Fibroblast of peridontal ligament (primary cell): ENCODE results near the gene MATCAP1.
A peak's percentile ranks its signal among the peaks of the same experiment; 100 is the strongest.

ENCODE experiments used
- DNase-seq: peaks from one replicate; pipeline ENCODE4 v3.0.0-alpha.2; 2010; ENCODE audit errors: extremely low read depth

Gene MATCAP1

GRCh38 chr16:67208154-67208896, 24.6 kb upstream of the MATCAP1 start:
- no peak for DNase-seq

DNA sequence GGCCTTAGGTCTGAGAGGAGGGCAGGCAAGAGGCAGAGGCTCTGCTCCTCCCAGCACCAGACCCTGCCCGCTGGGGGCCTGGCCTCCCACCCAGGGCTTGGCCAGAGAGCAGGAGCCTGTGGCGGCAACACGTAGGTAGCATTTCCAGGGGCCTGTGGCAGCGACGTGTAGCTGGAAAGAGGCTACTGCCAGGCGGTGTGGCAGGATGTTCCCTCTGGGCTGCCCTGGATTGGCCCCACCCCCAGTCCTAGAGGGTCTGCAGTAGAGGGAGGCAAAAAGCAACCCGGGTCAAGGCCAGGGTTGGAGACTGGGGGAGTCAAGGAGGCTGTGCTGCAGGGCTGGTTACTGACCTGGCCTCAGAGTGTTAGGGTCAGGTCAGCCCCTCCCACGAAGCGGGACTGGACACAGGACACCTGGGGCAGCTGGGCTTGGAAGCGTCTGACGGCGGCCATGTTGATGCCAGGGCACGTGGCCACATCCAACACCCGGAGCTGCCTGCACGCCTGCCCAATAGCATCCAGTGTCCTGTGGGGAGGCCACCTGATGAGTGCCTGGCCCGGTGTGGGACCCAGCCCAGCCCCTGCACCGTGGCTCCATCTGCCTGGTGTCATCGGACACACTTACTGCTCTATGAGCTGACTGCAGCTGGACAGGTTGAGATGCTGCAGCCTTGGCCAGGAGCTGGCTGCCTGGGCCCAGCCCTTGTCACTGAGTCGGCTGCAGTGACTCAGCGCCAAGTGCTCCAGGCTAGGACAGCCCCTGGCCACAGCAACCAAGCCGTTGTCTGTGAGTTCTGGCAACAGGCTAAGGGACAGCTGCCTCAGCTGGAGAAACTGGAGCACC, 23.7 kb upstream of the MATCAP1 start:
- DNase-seq, result no peak

GRCh38 chr16:67206838-67207248, 23.1 kb upstream of the MATCAP1 start:
- no peak for DNase-seq

DNA sequence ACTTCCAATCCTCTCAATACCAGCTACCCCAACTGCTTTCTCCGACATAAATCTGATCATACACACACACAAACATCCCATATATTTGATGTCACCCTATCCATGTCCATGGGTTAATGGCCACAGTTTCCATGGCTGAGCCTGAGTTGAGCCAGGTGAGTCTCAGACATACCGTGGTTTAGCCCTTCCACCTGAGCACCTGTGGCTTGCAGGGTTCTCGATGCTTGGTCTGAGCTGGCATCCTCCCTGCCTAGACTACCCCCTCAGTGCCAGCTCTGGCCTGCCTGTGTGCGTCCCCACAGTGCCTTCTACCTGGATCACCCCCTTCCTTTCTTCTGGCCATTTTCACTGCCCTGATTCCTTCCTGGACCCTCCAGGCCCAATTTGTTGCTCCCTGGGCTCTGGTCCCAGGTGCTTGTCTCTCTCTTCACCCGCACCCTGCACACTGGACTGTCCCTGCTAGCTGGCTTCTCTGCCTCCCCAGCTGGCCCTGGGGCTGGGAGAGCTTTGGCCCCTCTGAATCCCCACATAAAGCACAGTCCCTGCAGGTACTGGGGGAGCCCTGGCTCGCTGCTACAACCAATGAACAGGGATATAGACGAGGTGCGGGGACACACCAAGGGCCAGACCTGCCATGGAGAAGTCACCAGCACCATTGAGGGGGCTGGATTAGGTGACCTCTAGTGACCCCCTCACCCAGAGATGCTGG, 22.5 kb upstream of the MATCAP1 start:
- no peak for DNase-seq

DNA sequence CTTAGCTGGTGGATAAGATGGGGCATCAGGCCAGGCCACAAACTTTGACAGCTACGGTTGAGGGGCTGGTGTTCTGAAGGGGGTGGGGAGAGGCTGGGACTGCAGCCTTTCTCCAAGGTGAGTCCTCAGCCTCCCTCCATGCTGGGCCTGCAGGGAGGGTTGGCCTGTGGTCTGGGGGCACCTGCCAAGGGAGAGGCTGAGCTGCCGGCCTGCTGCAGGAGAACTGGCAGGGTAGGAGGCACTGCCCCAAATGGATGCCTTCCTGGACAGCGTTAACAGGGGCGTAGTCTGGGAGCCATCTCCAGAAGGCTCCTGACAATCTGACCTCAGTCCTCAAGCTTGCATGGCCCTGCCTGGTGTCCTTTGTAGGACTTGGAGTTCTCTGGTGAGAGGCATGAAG, 20.3 kb upstream of the MATCAP1 start:
- no peak for DNase-seq

DNA sequence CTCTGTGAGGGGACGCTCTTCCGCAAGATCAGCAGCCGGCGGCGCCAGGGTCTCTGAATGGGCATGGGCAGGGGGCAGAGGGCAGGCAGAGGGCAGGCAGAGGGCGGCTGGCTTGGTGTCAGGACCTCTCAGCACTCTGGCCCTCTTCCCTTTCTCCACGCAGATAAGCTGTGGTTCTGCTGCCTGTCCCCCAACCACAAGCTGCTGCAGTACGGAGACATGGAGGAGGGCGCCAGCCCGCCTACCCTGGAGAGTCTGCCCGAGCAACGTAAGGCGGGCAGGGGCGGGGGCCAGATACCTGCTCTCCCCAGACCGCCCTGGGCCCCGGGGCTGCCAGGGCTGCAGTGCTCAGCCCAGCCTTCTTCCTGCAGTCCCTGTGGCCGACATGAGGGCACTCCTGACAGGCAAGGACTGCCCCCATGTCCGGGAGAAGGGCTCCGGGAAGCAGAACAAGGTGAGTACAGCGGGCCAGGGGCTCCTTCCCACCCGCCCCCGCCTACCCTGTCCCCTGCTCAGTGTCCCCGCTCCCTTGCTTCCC, 19.3 kb upstream of the MATCAP1 start:
- no peak for DNase-seq

DNA sequence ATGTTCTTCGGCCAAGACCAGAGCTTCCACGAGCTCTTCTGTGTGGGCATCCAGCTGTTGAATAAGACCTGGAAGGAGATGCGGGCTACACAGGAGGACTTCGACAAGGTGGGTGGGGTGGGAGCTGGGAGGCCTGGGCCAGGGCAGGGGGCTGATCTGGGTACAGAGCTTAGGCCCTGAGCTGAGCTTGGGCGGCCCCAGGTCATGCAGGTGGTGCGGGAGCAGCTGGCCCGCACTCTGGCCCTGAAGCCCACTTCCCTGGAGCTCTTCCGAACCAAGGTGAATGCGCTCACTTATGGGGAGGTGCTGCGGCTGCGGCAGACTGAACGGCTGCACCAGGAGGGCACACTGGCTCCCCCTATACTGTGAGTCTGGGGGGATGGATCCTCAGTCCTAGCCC, 18.7 kb upstream of the MATCAP1 start:
- no peak for DNase-seq

DNA sequence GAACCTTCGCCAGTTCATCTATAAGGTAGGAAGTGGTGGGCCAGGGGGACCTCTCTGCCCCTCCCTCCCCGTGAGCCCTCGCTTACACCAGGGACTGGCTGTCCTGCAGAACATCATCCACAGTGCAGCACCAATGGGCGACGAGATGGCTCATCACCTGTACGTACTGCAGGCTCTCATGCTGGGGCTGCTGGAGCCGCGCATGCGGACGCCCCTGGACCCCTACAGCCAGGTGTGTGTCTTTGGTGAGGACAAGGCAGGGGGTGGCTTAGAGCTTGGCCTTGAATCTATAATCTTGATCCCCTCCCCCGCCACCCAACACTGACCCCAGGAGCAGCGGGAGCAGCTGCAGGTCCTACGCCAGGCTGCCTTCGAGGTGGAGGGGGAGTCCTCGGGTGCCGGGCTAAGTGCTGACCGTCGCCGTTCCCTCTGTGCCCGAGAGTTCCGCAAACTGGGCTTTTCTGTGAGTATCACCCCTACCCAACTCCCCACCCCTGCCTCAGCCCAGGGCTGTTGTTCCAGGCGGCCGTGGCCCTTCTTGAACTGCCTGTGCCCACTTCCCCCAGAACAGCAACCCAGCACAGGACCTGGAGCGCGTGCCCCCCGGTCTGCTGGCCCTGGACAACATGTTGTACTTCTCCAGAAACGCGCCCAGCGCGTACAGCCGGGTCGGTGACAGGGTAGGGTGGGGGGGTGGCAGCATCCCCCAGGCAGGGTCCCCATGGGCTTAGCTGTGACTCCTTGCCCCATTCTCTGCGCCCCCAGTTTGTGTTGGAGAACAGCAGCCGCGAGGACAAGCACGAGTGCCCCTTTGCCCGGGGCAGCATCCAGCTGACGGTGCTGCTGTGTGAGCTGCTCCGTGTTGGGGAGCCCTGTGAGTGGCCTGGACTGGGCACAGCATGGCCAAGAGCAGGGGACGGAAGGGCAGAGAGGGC, 17.9 kb upstream of the MATCAP1 start:
- no peak for DNase-seq

DNA sequence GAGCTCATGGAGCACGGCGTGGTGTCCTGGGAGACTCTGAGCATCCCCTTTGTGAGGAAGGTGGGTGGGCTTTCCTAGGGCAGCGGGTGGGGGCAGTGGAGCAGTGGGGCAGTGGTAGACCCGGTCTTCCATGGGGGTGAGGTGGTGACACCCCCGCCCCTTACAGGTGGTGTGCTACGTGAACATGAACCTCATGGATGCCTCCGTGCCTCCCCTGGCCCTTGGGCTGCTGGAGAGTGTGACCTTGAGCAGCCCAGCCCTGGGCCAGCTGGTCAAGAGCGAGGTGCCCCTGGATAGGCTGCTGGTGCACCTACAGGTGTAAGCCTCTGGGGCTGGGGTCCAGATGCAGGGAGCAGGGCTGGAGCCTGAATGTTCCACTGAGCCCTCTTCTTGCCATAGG, 16.7 kb upstream of the MATCAP1 start:
- DNase-seq, result no peak

DNA sequence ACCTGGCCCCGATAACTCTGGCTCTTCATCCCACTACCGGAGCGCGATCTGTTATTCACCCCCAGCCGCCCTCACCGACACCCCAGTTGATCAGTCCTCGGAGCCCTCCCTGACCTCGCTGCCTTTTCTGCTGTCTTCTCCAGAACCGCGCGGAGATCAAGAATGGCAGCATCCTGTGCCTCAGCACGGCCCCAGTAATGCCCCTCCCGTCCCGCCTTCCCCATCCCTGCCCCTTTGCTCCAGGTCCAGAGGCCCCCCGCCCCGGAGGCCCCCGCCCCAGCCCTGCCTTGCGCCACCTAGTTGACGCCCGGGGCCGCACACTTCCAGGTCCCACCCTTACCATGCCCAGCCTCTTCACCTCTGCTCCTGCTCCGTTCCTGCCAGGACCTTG, 16.0 kb upstream of the MATCAP1 start:
- no peak for DNase-seq

GRCh38 chr16:67199011-67199807, 15.4 kb upstream of the MATCAP1 start, which contains the start of gene ELMO3:
ELMO3 (plus strand) TSS chr16:67199131; CDS start chr16:67199327, 196 bp downstream.
- DNase-seq, result no peak

DNA sequence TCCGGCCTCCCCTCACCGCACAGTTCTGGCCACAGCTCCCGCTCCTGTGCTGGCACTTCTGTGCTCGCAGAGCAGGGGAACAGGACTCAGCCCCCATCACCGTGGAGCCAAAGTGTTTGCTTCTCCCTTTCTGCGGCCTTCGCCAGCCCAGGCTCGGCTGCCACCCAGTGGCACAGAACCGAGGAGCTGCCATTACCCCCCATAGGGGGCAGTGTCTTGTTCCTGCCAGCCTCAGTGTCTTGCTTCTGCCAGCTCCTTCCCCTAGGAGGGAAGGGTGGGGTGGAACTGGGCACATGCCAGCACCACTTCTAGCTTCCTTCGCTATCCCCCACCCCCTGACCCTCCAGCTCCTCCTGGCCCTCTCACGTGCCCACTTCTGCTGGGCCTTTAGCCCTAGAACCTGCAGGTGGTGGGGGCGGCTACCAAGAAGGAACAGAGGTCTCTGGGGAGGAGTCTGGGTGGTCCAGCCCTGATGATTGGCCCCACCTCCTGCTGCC, 14.5 kb upstream of the MATCAP1 start:
- peak; percentile 47 for DNase-seq

DNA sequence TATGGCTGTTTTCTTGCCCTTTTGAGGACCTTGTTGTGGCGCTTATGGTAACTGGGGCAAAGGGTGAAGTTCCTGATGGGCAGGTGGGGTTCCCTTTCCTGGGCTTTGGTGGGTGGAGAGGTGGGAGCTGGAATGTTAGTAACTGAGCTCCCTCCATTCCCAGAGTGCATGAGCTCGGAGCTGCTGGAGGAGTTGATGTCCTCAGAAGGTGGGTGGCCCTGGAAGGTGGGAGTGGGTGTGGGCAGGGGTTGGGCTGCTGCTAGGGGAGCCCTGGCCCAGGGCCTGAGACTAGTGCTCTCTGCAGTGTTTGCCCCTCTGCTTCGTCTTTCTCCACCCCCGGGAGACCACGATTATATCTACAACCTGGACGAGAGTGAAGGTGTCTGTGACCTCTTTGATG, 13.9 kb upstream of the MATCAP1 start:
- no peak for DNase-seq

- DNase-seq, result no peak
These were observed 13.1 kb upstream of the MATCAP1 start for GRCh38 chr16:67196881-67197280.

- DNase-seq, result no peak
These were observed 11.9 kb upstream of the MATCAP1 start for GRCh38 chr16:67195676-67196075.

- no peak for DNase-seq
These were observed 10.5 kb upstream of the MATCAP1 start for GRCh38 chr16:67194260-67194659.

GRCh38 chr16:67193536-67193935, 9.8 kb upstream of the MATCAP1 start:
- no peak for DNase-seq

DNA sequence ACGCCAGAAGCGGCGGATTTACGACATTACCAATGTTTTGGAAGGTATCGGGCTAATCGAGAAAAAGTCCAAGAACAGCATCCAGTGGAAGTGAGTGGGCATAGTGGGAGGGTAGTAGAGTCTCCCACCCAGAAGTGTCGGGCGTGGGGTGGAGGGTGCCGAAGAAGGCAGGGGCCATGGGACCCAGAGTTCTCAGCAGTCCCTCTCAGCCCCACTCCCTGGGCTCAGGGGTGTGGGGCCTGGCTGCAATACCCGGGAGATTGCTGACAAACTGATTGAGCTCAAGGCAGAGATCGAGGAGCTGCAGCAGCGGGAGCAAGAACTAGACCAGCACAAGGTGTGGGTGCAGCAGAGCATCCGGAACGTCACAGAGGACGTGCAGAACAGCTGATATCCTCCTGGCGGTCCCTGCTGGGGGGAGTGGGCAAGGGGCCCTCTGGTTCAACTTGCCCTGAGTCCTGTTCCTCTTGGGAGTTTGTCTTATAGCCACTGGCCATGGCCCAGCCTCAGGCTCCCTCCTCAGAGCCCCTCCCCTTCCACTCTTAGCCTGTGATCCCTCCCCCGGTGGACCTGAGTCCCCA, 9.1 kb upstream of the MATCAP1 start:
- no peak for DNase-seq

- DNase-seq, result peak; percentile 90
These were observed 8.4 kb upstream of the MATCAP1 start, which contains the start of gene E2F4 for GRCh38 chr16:67191995-67192681. E2F4 (plus strand) TSS chr16:67192155; CDS start chr16:67192228, 73 bp downstream.
